HepG2 (cell line): ENCODE measurements around the gene ALDH7A1. TPM values are rescaled to one million over a fixed set of nuclear protein-coding genes. Genes with fewer than 3 reads are reported as not detected.

Experiments used
- AHDC1 ChIP-seq: sonication (generic); formaldehyde crosslinking; IDR thresholded peaks from 2 replicates; pipeline ENCODE4 v1.5.1; 2020; ENCODE audit warnings: mild to moderate bottlenecking, missing genetic modification reagents, borderline replicate concordance
- CEBPB ChIP-seq: IDR thresholded peaks from 2 replicates; pipeline ENCODE4 v1.6.1; 2011; ENCODE audit warnings: low read depth, low read length, improper control_type of control experiment, borderline replicate concordance
- FOXA3 ChIP-seq: IDR thresholded peaks from 2 replicates; pipeline ENCODE4 v1.6.1; 2016; ENCODE audit warnings: missing genetic modification reagents, missing compliant biosample characterization
- HNRNPK ChIP-seq: fragments of 200-400 bp; formaldehyde crosslinking; IDR thresholded peaks from 2 replicates; pipeline ENCODE4 v1.6.1; 2018; ENCODE audit warnings: low read length, low read depth, moderate library complexity, mild to moderate bottlenecking; ENCODE audit not compliant: poor library complexity, severe bottlenecking
- NFATC3 ChIP-seq: sonication (generic); formaldehyde crosslinking; IDR thresholded peaks from 2 replicates; pipeline ENCODE4 v1.5.1; 2020; ENCODE audit warnings: mild to moderate bottlenecking, missing genetic modification reagents
- PITX1 ChIP-seq: sonication (generic); formaldehyde crosslinking; IDR thresholded peaks from 2 replicates; pipeline ENCODE4 v1.5.1; 2020; ENCODE audit warnings: mild to moderate bottlenecking, missing genetic modification reagents
- SETDB1 ChIP-seq: sonication (generic); formaldehyde crosslinking; IDR thresholded peaks from 2 replicates; pipeline ENCODE4 v1.5.1; 2020; ENCODE audit warnings: missing genetic modification reagents, mild to moderate bottlenecking, borderline replicate concordance
- USF2 ChIP-seq, 2 experiments: sonication (generic) in 1 of 2; formaldehyde crosslinking in 1 of 2; IDR thresholded peaks; 2 replicates each; pipeline versions ENCODE4 v1.5.1 to v1.6.1; 2011 to 2020; ENCODE audit warnings: borderline replicate concordance in 1 of 2, low read depth in 1 of 2, low read length in 1 of 2, mild to moderate bottlenecking in 1 of 2, missing genetic modification reagents in 1 of 2, moderate library complexity in 1 of 2
- ZNF225 ChIP-seq: sonication (generic); formaldehyde crosslinking; IDR thresholded peaks from 2 replicates; pipeline ENCODE4 v1.4.0; 2020; ENCODE audit warnings: mild to moderate bottlenecking, missing genetic modification reagents
- ZNF550 ChIP-seq: sonication (generic); formaldehyde crosslinking; IDR thresholded peaks from 2 replicates; pipeline ENCODE4 v1.4.0; 2020; ENCODE audit warnings: mild to moderate bottlenecking, missing genetic modification reagents, borderline replicate concordance
- ZNF567 ChIP-seq: sonication (generic); formaldehyde crosslinking; IDR thresholded peaks from 2 replicates; pipeline ENCODE4 v1.8.1; 2023; ENCODE audit warnings: mild to moderate bottlenecking, missing genetic modification reagents, borderline replicate concordance
- polyA plus RNA-seq, 8 experiments: library from polyadenylated mRNA; depleted of rRNA in 3 of 8; stranded (reverse) in 7 of 8; unstranded in 1 of 8; fragments of >200 nt; fragmentation: Illumina TruSeq in 4 of 8; extraction: Trizol in 4 of 8; gene quantifications; 2 replicates each; pipeline versions ENCODE4 v1.2.1 to v1.2.3, GENCODE V29; 2011 to 2016; ENCODE audit warnings: low read depth in 4 of 8, missing spikeins in 1 of 8, mixed read lengths in 1 of 8; ENCODE audit not compliant: insufficient read depth in 1 of 8
- total RNA-seq, 5 experiments: library from RNA; depleted of rRNA; stranded (reverse); fragments of >200 nt; fragmentation: Illumina TruSeq; extraction: Trizol; gene quantifications; 2 replicates each; pipeline ENCODE4 v1.2.3, GENCODE V29; 2016; ENCODE audit warnings: low read depth in 1 of 5
- TF ChIP-seq, protein P1 (sequence below): sonication (generic); formaldehyde crosslinking; IDR thresholded peaks from 2 replicates; pipeline ENCODE4 v1.4.0; 2020; ENCODE audit warnings: missing genetic modification reagents, mild to moderate bottlenecking, borderline replicate concordance
- TF ChIP-seq, protein P2 (sequence below): sonication (generic); formaldehyde crosslinking; conservative IDR thresholded peaks from 2 replicates; pipeline ENCODE4 v1.8.0; 2022; ENCODE audit warnings: missing genetic modification reagents
- TF ChIP-seq, protein P3 (sequence below): sonication (generic); formaldehyde crosslinking; IDR thresholded peaks from 2 replicates; pipeline ENCODE4 v1.8.1; 2023; ENCODE audit warnings: mild to moderate bottlenecking, missing genetic modification reagents

Gene ALDH7A1
- total and polyA plus RNA-seq, 2 of the 13 experiments (the other 11 are each of a cell fraction or from before 2014, with no cell fraction given): 69.0 to 100 TPM

- peak; percentile 31 for TF ChIP-seq PITX1 (CRISPR knock-in tag)
- TF ChIP-seq, protein P1, sequence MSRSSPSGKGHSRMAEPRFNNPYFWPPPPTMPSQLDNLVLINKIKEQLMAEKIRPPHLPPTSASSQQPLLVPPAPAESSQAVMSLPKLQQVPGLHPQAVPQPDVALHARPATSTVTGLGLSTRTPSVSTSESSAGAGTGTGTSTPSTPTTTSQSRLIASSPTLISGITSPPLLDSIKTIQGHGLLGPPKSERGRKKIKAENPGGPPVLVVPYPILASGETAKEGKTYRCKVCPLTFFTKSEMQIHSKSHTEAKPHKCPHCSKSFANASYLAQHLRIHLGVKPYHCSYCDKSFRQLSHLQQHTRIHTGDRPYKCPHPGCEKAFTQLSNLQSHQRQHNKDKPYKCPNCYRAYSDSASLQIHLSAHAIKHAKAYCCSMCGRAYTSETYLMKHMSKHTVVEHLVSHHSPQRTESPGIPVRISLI (CRISPR knock-in tag): no peak
- TF ChIP-seq HNRNPK: peak; percentile 71
- TF ChIP-seq AHDC1 (CRISPR knock-in tag): no peak
- no peak for TF ChIP-seq SETDB1 (CRISPR knock-in tag)
- TF ChIP-seq, protein P2, sequence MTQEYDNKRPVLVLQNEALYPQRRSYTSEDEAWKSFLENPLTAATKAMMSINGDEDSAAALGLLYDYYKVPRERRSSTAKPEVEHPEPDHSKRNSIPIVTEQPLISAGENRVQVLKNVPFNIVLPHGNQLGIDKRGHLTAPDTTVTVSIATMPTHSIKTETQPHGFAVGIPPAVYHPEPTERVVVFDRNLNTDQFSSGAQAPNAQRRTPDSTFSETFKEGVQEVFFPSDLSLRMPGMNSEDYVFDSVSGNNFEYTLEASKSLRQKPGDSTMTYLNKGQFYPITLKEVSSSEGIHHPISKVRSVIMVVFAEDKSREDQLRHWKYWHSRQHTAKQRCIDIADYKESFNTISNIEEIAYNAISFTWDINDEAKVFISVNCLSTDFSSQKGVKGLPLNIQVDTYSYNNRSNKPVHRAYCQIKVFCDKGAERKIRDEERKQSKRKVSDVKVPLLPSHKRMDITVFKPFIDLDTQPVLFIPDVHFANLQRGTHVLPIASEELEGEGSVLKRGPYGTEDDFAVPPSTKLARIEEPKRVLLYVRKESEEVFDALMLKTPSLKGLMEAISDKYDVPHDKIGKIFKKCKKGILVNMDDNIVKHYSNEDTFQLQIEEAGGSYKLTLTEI (CRISPR knock-in tag): no peak
- 0 out of 2 replicates have a peak, but pooled peaks have one; percentile 51 for TF ChIP-seq ZNF550 (CRISPR knock-in tag)
- no peak for TF ChIP-seq NFATC3 (CRISPR knock-in tag)
- TF ChIP-seq, protein P3, sequence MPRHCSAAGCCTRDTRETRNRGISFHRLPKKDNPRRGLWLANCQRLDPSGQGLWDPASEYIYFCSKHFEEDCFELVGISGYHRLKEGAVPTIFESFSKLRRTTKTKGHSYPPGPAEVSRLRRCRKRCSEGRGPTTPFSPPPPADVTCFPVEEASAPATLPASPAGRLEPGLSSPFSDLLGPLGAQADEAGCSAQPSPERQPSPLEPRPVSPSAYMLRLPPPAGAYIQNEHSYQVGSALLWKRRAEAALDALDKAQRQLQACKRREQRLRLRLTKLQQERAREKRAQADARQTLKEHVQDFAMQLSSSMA (CRISPR knock-in tag): no peak
- TF ChIP-seq FOXA3 (CRISPR knock-in tag): peak; percentile 37; the same call in 1 of the 2 replicates
- TF ChIP-seq ZNF225 (CRISPR knock-in tag): no peak
- TF ChIP-seq CEBPB: no peak
- TF ChIP-seq ZNF567 (CRISPR knock-in tag): no peak; the same call in 1 of the 2 replicates
- no peak for TF ChIP-seq USF2 (IDR thresholded peaks at IDR 0.05; ENCODE audit: low read depth, low read length)
- TF ChIP-seq USF2 (CRISPR knock-in tag; IDR thresholded peaks at IDR 0.05; ENCODE audit: borderline replicate concordance): no peak; the same call in 1 of the 2 replicates
Measured at GRCh38 chr5:126600631-126601511, 5.9 kb upstream of the ALDH7A1 start, which contains the start of gene PHAX (continued).
